Measurements from ENCODE around the gene POLR3C. TPM values are rescaled to one million over a fixed set of nuclear protein-coding genes. Genes with fewer than 3 reads are reported as not detected.
A peak's percentile ranks its signal among the peaks of the same experiment; 100 is the strongest.

POLR3C gene
- total RNA-seq, 2 donors from 2014 or later: 22.1 to 25.3 TPM

- intact Hi-C loops (cut with DNase I): loop anchor here in 1 of 2 donors (10.0 kb wide), 2 partner anchors 56 to 156 kb away; partner anchors contain the start of genes ITGA10 and PEX11B
Measured at GRCh38 chr1:145858901-145859490, 35.0 kb downstream of the POLR3C start, which contains the start of gene PIAS3. Gene PIAS3 (minus strand): TSS chr1:145859081. CDS start chr1:145858990, 91 bp downstream.

GRCh38 chr1:145859491-145860023, 35.6 kb downstream of the POLR3C start:
- DNase-seq (ENCODE audit: low spot score): peak; percentile 97
- intact Hi-C loops (cut with DNase I): loop anchor here in 1 of 2 donors (10.0 kb wide), 2 partner anchors 55 to 155 kb away; partner anchors contain the start of genes ITGA10 and PEX11B

More at GRCh38 chr1:145858901-145859490, 35.0 kb downstream of the POLR3C start, which contains the start of gene PIAS3:
- peak; percentile 98 for DNase-seq (ENCODE audit: low spot score)

- intact Hi-C loops (cut with DNase I): no loop called here
- DNase-seq (ENCODE audit: low spot score): no peak
Measured at GRCh38 chr1:145863282-145864018, 39.5 kb downstream of the POLR3C start.

GRCh38 chr1:145868232-145868631, 44.2 kb downstream of the POLR3C start:
- intact Hi-C loops (cut with DNase I): no loop called here
- DNase-seq (ENCODE audit: low spot score): no peak

- DNase-seq (ENCODE audit: low spot score): peak; percentile 92
- intact Hi-C loops (cut with DNase I): no loop called here
Measured at GRCh38 chr1:145871994-145872924, 48.3 kb downstream of the POLR3C start.

- no peak for DNase-seq (ENCODE audit: low spot score)
- intact Hi-C loops (cut with DNase I): no loop called here
Measured at GRCh38 chr1:145874646-145875045, 50.6 kb downstream of the POLR3C start.

GRCh38 chr1:145877923-145878486, 54.0 kb downstream of the POLR3C start:
- intact Hi-C loops (cut with DNase I): no loop called here
- no peak for DNase-seq (ENCODE audit: low spot score)

GRCh38 chr1:145878724-145879123, 54.7 kb downstream of the POLR3C start:
- intact Hi-C loops (cut with DNase I): no loop called here

GRCh38 chr1:145879775-145880174, 55.8 kb downstream of the POLR3C start:
- intact Hi-C loops (cut with DNase I): loop anchor here in 1 of 2 donors (10.0 kb wide), 1 partner anchor 135 kb away; no protein-coding TSS in a partner anchor
- DNase-seq (ENCODE audit: low spot score): no peak

More at GRCh38 chr1:145878724-145879123, 54.7 kb downstream of the POLR3C start:
- DNase-seq (ENCODE audit: low spot score): no peak

GRCh38 chr1:145884675-145885074, 60.7 kb downstream of the POLR3C start:
- no peak for DNase-seq (ENCODE audit: low spot score)
- intact Hi-C loops (cut with DNase I): loop anchor here in 1 of 2 donors (10.0 kb wide), 1 partner anchor 130 kb away; no protein-coding TSS in a partner anchor

- intact Hi-C loops (cut with DNase I): loop anchor here in 1 of 2 donors (10.0 kb wide), 1 partner anchor 129 kb away; no protein-coding TSS in a partner anchor
- peak; percentile 95 for DNase-seq (ENCODE audit: low spot score)
Measured at GRCh38 chr1:145885738-145886287, 61.8 kb downstream of the POLR3C start, which contains the start of gene ANKRD35. Gene ANKRD35 (minus strand): TSS chr1:145885866. CDS start chr1:145885758, 108 bp downstream.

GRCh38 chr1:145886390-145886789, 62.4 kb downstream of the POLR3C start:
- intact Hi-C loops (cut with DNase I): loop anchor here in 1 of 2 donors (10.0 kb wide), 1 partner anchor 128 kb away; no protein-coding TSS in a partner anchor

GRCh38 chr1:145886816-145887215, 62.8 kb downstream of the POLR3C start:
- no peak for DNase-seq (ENCODE audit: low spot score)
- intact Hi-C loops (cut with DNase I): loop anchor here in 1 of 2 donors (10.0 kb wide), 1 partner anchor 128 kb away; no protein-coding TSS in a partner anchor

More at GRCh38 chr1:145886390-145886789, 62.4 kb downstream of the POLR3C start:
- no peak for DNase-seq (ENCODE audit: low spot score)

- intact Hi-C loops (cut with DNase I): loop anchor here in 1 of 2 donors (10.0 kb wide), 1 partner anchor 127 kb away; no protein-coding TSS in a partner anchor
- no peak for DNase-seq (ENCODE audit: low spot score)
Measured at GRCh38 chr1:145887631-145888030, 63.6 kb downstream of the POLR3C start.

GRCh38 chr1:145889722-145890121, 65.7 kb downstream of the POLR3C start:
- no peak for DNase-seq (ENCODE audit: low spot score)
- intact Hi-C loops (cut with DNase I): loop anchor here in 1 of 2 donors (10.0 kb wide), 1 partner anchor 125 kb away; no protein-coding TSS in a partner anchor

- no peak for DNase-seq (ENCODE audit: low spot score)
- intact Hi-C loops (cut with DNase I): no loop called here
Measured at GRCh38 chr1:145891143-145891542, 67.1 kb downstream of the POLR3C start.

- DNase-seq (ENCODE audit: low spot score): peak; percentile 95
- intact Hi-C loops (cut with DNase I): no loop called here
Measured at GRCh38 chr1:145891587-145892485, 67.8 kb downstream of the POLR3C start.

Measured in posterior vena cava (tissue), 2 donors.